ENCODE results near the gene CPT1C. TPM values are rescaled to one million over a fixed set of nuclear protein-coding genes. Genes with fewer than 3 reads are reported as not detected.

CPT1C gene
- polyA plus RNA-seq, 1 donor from 2014 or later: 204 TPM

DNA sequence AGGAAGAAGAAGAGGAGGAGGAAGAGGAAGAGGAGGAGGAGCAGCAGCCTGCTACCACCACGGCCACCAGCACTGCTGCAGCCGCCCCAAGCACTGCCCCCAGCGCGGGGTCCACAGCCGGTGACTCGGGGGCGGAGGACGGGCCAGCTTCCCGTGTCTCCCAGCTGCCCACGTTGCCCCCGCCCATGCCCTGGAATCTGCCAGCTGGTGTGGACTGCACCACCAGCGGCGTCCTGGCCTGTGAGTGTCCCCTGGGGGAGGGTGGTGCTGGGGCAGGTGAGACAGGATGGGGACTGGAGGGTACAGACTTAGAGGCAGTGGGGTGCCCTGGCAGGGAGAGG is 37.5 kb upstream of the CPT1C start:
- no peak for TF ChIP-seq TAF1 (IDR thresholded peaks at IDR 0.05; ENCODE audit: low read depth)
- TF ChIP-seq POLR2AphosphoS5 (IDR thresholded peaks at IDR 0.05): no peak
- no peak for TF ChIP-seq CTCF (IDR thresholded peaks at IDR 0.05; ENCODE audit: poor library complexity, severe bottlenecking)
- no peak for TF ChIP-seq EP300 (conservative IDR thresholded peaks at IDR 0.05; ENCODE audit: poor library complexity, severe bottlenecking)
- TF ChIP-seq REST (IDR thresholded peaks at IDR 0.05; ENCODE audit: borderline replicate concordance): no peak
- no peak for TF ChIP-seq SMC3 (conservative IDR thresholded peaks at IDR 0.05; ENCODE audit: poor library complexity)
- TF ChIP-seq RAD21 (conservative IDR thresholded peaks at IDR 0.05): no peak
- TF ChIP-seq EZH2 (IDR thresholded peaks at IDR 0.05; ENCODE audit: borderline replicate concordance, insufficient read depth, low read length, poor library complexity, severe bottlenecking): no peak
- no peak for TF ChIP-seq MXI1 (conservative IDR thresholded peaks at IDR 0.05; ENCODE audit: poor library complexity, severe bottlenecking)
- no peak overlapping the region for H3K4me3 ChIP-seq (ENCODE audit: low read length)
- no peak overlapping the region for H3K27ac ChIP-seq (ENCODE audit: low read length)
- no peaks in the 10 kb centered on the region for H3F3A ChIP-seq (ENCODE audit: insufficient read depth, low read length, poor library complexity, severe bottlenecking)
- H4K20me1 ChIP-seq (ENCODE audit: insufficient read depth): no peaks in the 10 kb centered on the region
- no peaks in the 10 kb centered on the region for H3K36me3 ChIP-seq (ENCODE audit: insufficient read depth, low read length)
- no peak overlapping the region for H2AFZ ChIP-seq (ENCODE audit: low read depth, low read length)
- H3K9me2 ChIP-seq (ENCODE audit: insufficient read depth, low read length): no peaks in the 10 kb centered on the region
- H3K27me3 ChIP-seq (ENCODE audit: insufficient read depth, low read depth, low read length): no peaks in the 10 kb centered on the region
- H3K9ac ChIP-seq (ENCODE audit: low read length): no peak overlapping the region
- no peak overlapping the region for H3K4me2 ChIP-seq (ENCODE audit: low read length)
- no peaks in the 10 kb centered on the region for H3K9me3 ChIP-seq (ENCODE audit: low read length)
- no peaks in the 10 kb centered on the region for H3K79me2 ChIP-seq (replicated peaks; ENCODE audit: insufficient read depth, low read length)

DNA sequence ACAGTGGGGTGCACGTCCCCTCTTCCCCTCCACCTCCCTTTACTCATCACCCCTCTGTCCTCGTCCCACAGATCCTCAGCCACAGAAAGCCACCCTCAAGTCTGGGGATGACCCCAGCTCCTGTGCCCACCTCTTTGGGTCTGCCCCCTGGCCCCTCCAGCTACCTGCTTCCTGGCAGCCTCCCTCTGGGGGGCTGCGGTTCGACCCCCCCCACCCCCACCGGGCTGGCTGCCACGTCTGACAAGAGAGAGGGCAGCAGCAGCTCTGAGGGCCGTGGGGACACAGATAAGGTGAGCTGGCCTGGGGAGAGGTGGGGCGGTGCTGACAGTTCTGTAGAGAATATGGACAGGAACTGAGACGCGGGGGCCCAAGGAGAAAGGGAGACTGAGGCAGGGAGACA is 36.3 kb upstream of the CPT1C start:
- no peaks in the 10 kb centered on the region for H3K9me2 ChIP-seq (ENCODE audit: insufficient read depth, low read length)
- no peak overlapping the region for H3K27ac ChIP-seq (ENCODE audit: low read length)
- no peaks in the 10 kb centered on the region for H3K27me3 ChIP-seq (ENCODE audit: insufficient read depth, low read depth, low read length)
- H3K36me3 ChIP-seq (ENCODE audit: insufficient read depth, low read length): no peaks in the 10 kb centered on the region
- no peak overlapping the region for H3K4me3 ChIP-seq (ENCODE audit: low read length)
- no peak overlapping the region for H2AFZ ChIP-seq (ENCODE audit: low read depth, low read length)
- no peak for TF ChIP-seq RAD21 (conservative IDR thresholded peaks at IDR 0.05)
- TF ChIP-seq TAF1 (IDR thresholded peaks at IDR 0.05; ENCODE audit: low read depth): no peak
- no peak for TF ChIP-seq REST (IDR thresholded peaks at IDR 0.05; ENCODE audit: borderline replicate concordance)
- no peak for TF ChIP-seq EP300 (conservative IDR thresholded peaks at IDR 0.05; ENCODE audit: poor library complexity, severe bottlenecking)
- no peak for TF ChIP-seq CTCF (IDR thresholded peaks at IDR 0.05; ENCODE audit: poor library complexity, severe bottlenecking)
- no peak for TF ChIP-seq EZH2 (IDR thresholded peaks at IDR 0.05; ENCODE audit: borderline replicate concordance, insufficient read depth, low read length, poor library complexity, severe bottlenecking)
- no peak for TF ChIP-seq MXI1 (conservative IDR thresholded peaks at IDR 0.05; ENCODE audit: poor library complexity, severe bottlenecking)
- no peak for TF ChIP-seq SMC3 (conservative IDR thresholded peaks at IDR 0.05; ENCODE audit: poor library complexity)
- no peak for TF ChIP-seq POLR2AphosphoS5 (IDR thresholded peaks at IDR 0.05)
- no peaks in the 10 kb centered on the region for H3K9me3 ChIP-seq (ENCODE audit: low read length)
- no peak overlapping the region for H3K9ac ChIP-seq (ENCODE audit: low read length)
- no peaks in the 10 kb centered on the region for H4K20me1 ChIP-seq (ENCODE audit: insufficient read depth)
- H3K4me2 ChIP-seq (ENCODE audit: low read length): no peak overlapping the region
- H3K79me2 ChIP-seq (replicated peaks; ENCODE audit: insufficient read depth, low read length): no peaks in the 10 kb centered on the region
- no peaks in the 10 kb centered on the region for H3F3A ChIP-seq (ENCODE audit: insufficient read depth, low read length, poor library complexity, severe bottlenecking)
